Subcutaneous adipose tissue (tissue), 4 donors: ENCODE measurements around the gene CDH4. TPM values are rescaled to one million over a fixed set of nuclear protein-coding genes. Genes with fewer than 3 reads are reported as not detected.

Source experiments
- CTCF ChIP-seq: fragments of 450-650 bp; IDR thresholded peaks from one replicate; pipeline ENCODE4 v1.5.1; 2016; ENCODE audit warnings: low read depth, mild to moderate bottlenecking, control low read depth, antibody characterized with exemption, moderate library complexity
- total RNA-seq, 4 donors: library from RNA; depleted of rRNA; stranded (reverse); fragments of >200 nt; gene quantifications; one replicate each; pipeline ENCODE4 v1.1.0, GENCODE V29; 2016

Gene CDH4
- total RNA-seq, 4 donors from 2014 or later, result not detected

GRCh38 chr20:61933951-61934715, 682.1 kb downstream of the CDH4 start:
- no peak for TF ChIP-seq CTCF

- no peak for TF ChIP-seq CTCF
Measured at GRCh38 chr20:61934716-61935530, 682.9 kb downstream of the CDH4 start.

- TF ChIP-seq CTCF, result no peak
Measured at GRCh38 chr20:61935926-61936700, 684.1 kb downstream of the CDH4 start.

GRCh38 chr20:61936701-61937131, 684.7 kb downstream of the CDH4 start:
- TF ChIP-seq CTCF, result no peak

- TF ChIP-seq CTCF, result no peak
Measured at GRCh38 chr20:61937146-61937962, 685.3 kb downstream of the CDH4 start.

- no peak for TF ChIP-seq CTCF
Measured at GRCh38 chr20:61937963-61938838, 686.1 kb downstream of the CDH4 start.
